ENCODE measurements around the gene NOL11. TPM values are rescaled to one million over a fixed set of nuclear protein-coding genes. Genes with fewer than 3 reads are reported as not detected.
A peak's percentile ranks its signal among the peaks of the same experiment; 100 is the strongest.

Gene NOL11
- total RNA-seq, 1 donor from 2014 or later: 90.4 TPM

- Histone ChIP-seq H3K27ac (no peak overlapping the region), H3K4me3 (no peak overlapping the region), H3K27me3 (no peaks in the 10 kb centered on the region), H3K9me3 (ENCODE audit: low read depth) (no peaks in the 10 kb centered on the region), H3K4me2 (no peak overlapping the region), H3K79me2 (ENCODE audit: low read depth) (peaks cover 27% of the 10 kb centered on the region), H2AFZ (replicated peaks) (no peak overlapping the region), H3K36me3 (peaks cover 35% of the 10 kb centered on the region), H3K4me1 (no peaks in the 10 kb centered on the region), H3K9ac (no peak overlapping the region), H3F3A (ENCODE audit: low read depth) (peaks cover 5% of the 10 kb centered on the region), H4K20me1 (ENCODE audit: low read depth) (no peaks in the 10 kb centered on the region)
- Mint-ChIP-seq H3K4me1 (no peaks in the 10 kb centered on the region), H3K27me3 (ENCODE audit: insufficient read depth, low read depth) (peaks cover 2% of the 10 kb centered on the region), H3K9me3 (peaks cover 5% of the 10 kb centered on the region), H3K4me3 (no peak overlapping the region), H3K36me3 (peaks cover 53% of the 10 kb centered on the region), H3K27ac (no peak overlapping the region)
- DNase-seq (ENCODE audit: low spot score): no peak
- TF ChIP-seq EZH2phosphoT487 (IDR thresholded peaks at IDR 0.05): no peak
- TF ChIP-seq CTCF (IDR thresholded peaks at IDR 0.05): no peak
- TF ChIP-seq EZH2 (IDR thresholded peaks at IDR 0.05): no peak
Observed at GRCh38 chr17:67730731-67731130, 13.0 kb downstream of the NOL11 start.

- H3K36me3 ChIP-seq: peaks cover 53% of the 10 kb centered on the region
- H3K9me3 ChIP-seq (ENCODE audit: low read depth): no peaks in the 10 kb centered on the region
- no peak overlapping the region for H3K4me3 ChIP-seq
- no peak for TF ChIP-seq CTCF (IDR thresholded peaks at IDR 0.05)
- TF ChIP-seq EZH2 (IDR thresholded peaks at IDR 0.05): no peak
- no peak for TF ChIP-seq EZH2phosphoT487 (IDR thresholded peaks at IDR 0.05)
- Mint-ChIP-seq H3K4me3 (no peak overlapping the region), H3K27me3 (ENCODE audit: insufficient read depth, low read depth) (no peaks in the 10 kb centered on the region), H3K4me1 (no peaks in the 10 kb centered on the region), H3K9me3 (peaks cover 5% of the 10 kb centered on the region), H3K27ac (no peak overlapping the region), H3K36me3 (peaks cover 47% of the 10 kb centered on the region)
- no peak overlapping the region for H2AFZ ChIP-seq (replicated peaks)
- no peak overlapping the region for H3K4me2 ChIP-seq
- H3F3A ChIP-seq (ENCODE audit: low read depth): peaks cover 5% of the 10 kb centered on the region
- no peak for DNase-seq (ENCODE audit: low spot score)
- H3K27me3 ChIP-seq: no peaks in the 10 kb centered on the region
- H3K27ac ChIP-seq: peak overlapping the region; percentile 21
- H3K4me1 ChIP-seq: no peaks in the 10 kb centered on the region
- H3K79me2 ChIP-seq (ENCODE audit: low read depth): peaks cover 27% of the 10 kb centered on the region
- H3K9ac ChIP-seq: no peak overlapping the region
- H4K20me1 ChIP-seq (ENCODE audit: low read depth): no peaks in the 10 kb centered on the region
Observed at GRCh38 chr17:67733449-67733848, 15.7 kb downstream of the NOL11 start.

GRCh38 chr17:67737145-67737544 is 19.4 kb downstream of the NOL11 start:
- Mint-ChIP-seq H3K36me3 (peaks cover 18% of the 10 kb centered on the region), H3K9me3 (no peaks in the 10 kb centered on the region), H3K27ac (no peak overlapping the region), H3K27me3 (ENCODE audit: insufficient read depth, low read depth) (no peaks in the 10 kb centered on the region), H3K4me3 (no peak overlapping the region), H3K4me1 (no peaks in the 10 kb centered on the region)
- H3K9ac ChIP-seq: no peak overlapping the region
- H3K4me3 ChIP-seq: no peak overlapping the region
- H3K27ac ChIP-seq: no peak overlapping the region
- peaks cover 10% of the 10 kb centered on the region for H3K79me2 ChIP-seq (ENCODE audit: low read depth)
- DNase-seq (ENCODE audit: low spot score): no peak
- H3K9me3 ChIP-seq (ENCODE audit: low read depth): no peaks in the 10 kb centered on the region
- peaks cover 5% of the 10 kb centered on the region for H3F3A ChIP-seq (ENCODE audit: low read depth)
- peaks cover 49% of the 10 kb centered on the region for H3K36me3 ChIP-seq
- H3K27me3 ChIP-seq: no peaks in the 10 kb centered on the region
- TF ChIP-seq CTCF (IDR thresholded peaks at IDR 0.05) (no peak), EZH2phosphoT487 (IDR thresholded peaks at IDR 0.05) (no peak), EZH2 (IDR thresholded peaks at IDR 0.05) (no peak)
- H3K4me1 ChIP-seq: no peaks in the 10 kb centered on the region
- no peak overlapping the region for H2AFZ ChIP-seq (replicated peaks)
- H4K20me1 ChIP-seq (ENCODE audit: low read depth): no peaks in the 10 kb centered on the region
- no peak overlapping the region for H3K4me2 ChIP-seq
